HG03196 (cell line): ENCODE results near the gene FBLN1.
"Not testable (repeated sequence)": the region's sequence is repeated elsewhere in the genome, so short reads cannot be mapped to it uniquely, and the experiment has no call there.

Source experiments
- ATAC-seq: cut with Tn5 transposase; IDR thresholded peaks from one replicate; pipeline ENCODE4 v1.9.1; 2021; ENCODE audit not compliant: unreplicated experiment

Gene FBLN1

DNA sequence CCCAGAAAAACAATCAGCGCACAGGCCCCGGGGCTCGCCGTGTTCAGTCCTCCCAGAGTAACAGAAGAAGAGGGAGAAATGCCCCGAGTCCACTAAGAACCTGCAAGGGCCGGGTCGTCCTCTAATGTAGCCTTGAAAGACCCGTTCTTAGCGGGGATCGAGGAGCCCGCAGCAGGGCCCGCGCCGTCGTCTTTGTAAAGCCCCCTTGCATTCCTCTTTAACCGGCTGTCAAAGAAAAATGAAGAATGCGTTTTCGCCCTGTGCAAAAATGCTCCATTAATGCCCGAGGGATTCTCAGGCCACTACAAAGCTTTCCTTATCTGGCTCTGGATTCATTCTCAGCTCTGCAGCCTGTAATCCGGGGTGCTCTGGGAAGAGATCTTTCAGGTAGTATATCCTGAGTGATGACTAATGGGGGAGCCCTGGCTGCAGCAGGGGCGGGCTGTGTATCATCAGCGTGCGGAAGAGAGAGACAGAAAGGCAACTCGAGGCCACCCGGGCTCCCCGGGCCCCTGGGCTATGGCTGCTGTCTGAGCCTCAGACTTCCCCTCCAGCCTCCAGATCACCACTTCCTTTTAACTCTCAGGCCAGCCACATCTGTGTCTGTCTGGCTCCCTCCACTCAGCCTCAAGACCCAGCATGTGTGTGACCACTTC is 78.2 kb downstream of the FBLN1 start:
- ATAC-seq, result no peak

DNA sequence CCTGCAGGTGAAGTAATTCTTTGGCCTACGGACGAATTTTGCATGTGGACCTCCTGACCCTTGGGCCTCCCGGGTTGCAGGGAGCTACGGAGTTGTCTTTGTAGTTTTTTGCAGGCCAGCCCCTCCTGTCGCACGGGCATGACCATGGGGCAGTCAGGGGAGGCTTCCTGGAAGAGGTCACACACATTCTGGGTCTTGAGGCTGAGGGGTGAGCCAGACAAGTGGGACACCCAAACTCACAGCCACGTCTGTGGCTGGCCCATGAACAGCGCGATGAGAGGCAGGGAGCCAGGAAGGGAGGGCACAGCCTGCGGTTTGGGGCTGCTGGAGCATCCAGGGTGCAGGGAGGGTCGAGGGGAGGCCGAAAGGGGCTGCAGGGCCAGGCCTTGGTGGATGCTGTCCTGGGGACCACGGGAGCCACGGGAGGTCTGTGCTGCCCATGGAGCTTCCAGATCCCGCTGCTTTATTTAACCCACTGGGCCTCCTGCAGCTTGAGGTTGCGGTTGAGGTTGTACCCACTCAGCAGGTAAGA is 78.9 kb downstream of the FBLN1 start:
- no peak for ATAC-seq

DNA sequence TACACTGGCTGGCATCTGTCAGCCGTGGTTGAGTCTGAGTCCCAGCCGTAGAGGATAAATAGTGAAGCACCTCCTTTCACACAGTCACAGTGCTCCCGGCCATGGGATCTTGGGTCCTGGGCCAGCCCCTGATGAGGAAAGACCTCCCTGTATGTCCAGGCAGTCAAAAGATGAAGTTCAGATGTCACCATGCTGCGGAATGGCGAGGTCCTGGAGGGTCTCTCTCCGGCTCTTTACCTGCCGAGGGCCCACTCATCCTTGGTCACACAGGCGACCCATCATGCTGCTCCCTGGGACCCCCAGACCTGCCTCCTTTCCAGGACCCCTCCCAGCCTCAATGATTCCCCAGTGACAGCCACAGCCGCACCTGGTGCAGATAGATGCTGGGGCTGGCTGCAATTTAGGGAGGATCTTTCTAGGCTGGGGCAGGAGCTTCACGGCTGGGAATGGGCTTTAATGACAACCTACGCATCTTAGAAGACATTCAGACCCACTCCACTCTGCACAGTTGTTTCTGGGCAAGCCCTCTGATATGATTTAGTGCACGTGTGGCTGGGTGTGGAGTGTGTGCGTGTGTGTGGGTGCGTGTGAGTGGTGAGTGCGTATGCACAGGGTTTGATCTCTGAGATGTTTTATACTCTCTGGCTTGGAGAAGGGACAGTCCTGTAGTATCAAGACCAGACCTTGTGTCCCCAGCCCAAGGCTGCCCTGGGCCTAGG is 79.7 kb downstream of the FBLN1 start:
- no peak for ATAC-seq

DNA sequence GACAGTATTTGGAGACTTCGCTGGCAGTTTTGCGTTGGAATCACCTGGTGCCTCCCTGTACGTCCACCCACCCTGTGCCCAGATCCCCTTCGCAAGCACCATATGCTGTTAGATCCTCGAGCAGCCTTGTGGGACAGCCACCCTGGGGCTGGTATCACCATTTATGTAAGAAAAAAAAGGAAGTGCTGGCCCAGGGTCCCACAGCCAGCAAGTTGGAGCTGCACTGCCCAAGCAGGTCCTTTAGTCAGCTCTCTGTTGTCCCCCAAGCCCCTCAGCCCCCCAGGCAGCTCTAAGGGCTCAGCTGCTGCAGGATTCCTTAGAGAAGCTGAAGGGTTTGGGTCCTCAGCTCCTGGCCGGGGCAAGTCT is 80.3 kb downstream of the FBLN1 start:
- ATAC-seq, result no peak

DNA sequence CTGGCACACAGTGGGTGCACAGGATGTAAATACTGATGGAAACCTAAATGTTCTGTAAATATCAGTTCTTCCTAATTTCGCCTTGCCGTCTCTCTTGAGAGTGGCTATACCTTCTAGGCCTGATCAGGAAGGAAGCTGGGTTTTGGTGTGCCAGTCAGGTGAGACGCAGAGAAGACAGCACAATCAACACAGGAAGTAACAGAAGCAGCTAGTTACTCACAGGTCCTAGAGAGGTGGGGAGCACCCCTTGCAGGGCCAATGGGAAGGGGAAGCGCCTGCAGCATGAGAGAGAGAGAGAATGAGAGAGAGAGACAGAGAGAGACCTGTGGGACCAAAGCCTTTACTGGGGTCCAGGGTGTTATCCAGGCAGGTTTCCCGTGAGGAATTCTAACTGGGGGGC is 80.8 kb downstream of the FBLN1 start:
- no peak for ATAC-seq

DNA sequence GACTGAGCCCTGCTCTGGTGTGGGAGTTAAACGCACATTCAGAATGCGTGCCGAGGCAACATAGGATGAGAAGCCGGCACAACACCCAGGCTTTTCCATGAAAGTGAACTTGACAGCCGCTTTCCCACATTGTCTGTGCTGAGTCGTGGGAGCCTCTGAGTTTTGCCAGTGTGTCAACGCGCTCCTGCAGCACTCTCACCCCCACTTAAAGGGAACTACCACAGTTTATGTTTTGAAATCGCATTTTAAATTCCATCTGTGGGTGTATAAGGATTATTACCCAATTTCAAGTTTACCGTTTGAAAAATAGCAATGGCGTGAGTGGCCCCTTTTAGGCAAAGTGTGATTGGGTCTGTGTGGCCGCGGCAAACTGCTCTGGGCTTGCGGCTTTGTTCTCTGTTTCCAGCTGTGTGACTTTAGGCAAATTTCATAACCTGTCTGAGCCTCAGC is 81.5 kb downstream of the FBLN1 start:
- ATAC-seq, result no peak

DNA sequence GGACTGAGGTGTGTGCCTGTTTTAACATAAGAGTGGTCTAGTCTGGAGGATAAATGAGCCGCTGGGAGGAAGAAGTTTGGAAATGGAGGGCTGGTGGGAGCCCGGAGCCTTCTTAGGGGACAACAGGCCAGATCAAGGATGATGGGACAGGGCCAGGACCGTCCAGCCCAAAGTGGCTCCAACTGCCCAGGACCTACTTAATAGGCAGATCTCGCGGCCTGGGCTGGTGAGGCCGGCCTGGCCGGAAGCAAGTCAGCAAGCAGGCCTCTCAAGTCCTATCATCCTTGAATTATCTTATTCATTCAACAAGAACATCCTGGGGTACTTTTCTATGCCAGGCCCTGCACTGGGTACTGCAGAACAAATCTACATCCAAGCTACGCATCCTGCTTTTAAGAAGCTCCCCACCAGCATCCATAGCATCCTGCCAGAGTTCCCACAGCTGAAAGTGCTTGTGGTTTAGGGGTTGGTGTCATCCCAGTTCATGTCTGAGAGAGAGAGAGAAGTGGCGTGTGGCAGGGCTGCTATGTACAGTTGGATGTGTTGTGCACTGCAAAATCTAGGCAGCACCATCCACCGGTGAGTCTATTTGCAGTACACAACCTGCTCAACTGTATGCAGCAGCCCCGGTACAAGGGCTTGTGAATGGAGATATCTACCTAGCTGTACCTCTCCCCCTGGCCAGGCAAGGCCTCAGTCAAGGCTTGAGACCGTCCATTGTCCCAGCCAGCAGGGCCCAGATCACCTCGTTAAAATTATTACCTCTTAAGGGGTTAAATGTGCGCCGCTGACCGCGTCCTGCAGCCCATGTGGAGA is 82.1 kb downstream of the FBLN1 start:
- no peak for ATAC-seq

DNA sequence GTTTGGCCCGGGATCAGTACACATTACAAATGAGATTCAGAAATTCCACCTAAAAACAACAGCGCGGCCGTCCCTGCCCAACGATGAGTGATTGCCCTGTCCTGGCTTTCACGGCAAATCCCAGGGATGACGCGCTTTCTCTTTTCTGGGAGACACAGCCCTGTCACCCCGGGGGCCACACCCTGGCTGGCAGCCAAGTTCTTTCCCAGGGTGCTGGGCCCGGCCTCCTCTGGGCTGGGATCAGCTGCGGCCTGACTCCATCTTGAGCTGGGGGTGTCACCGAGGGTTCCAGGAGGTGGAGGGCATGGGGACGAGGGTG is 82.7 kb downstream of the FBLN1 start:
- no peak for ATAC-seq

DNA sequence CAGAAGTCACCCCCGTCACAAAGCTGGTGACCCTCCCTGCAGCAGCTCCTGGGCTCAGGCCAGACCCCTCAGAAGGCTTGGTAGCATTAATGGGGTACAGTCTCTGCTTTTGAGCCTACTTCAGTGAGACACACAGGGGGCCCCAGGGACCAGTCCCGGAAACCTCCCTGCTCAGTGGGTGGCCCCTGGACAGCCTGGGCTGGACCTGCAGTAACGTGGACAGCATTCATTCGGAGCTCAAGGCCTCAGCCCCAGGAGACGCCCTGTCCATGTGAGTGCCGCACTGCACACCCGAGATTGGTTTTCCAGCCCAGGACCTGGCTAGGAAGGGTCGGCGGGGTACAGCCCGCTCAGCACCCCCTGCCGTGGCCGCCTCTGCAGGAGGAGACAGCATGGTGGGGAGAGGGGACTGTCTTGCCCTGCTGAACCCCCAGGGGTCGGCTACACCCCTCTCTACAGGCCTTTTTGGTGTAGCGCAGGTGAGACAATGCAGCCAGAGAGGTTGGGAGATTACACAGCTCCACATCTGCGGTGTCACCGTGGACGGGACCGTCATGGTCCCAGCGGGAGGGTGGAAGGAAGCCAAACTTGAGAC is 83.4 kb downstream of the FBLN1 start:
- no peak for ATAC-seq

DNA sequence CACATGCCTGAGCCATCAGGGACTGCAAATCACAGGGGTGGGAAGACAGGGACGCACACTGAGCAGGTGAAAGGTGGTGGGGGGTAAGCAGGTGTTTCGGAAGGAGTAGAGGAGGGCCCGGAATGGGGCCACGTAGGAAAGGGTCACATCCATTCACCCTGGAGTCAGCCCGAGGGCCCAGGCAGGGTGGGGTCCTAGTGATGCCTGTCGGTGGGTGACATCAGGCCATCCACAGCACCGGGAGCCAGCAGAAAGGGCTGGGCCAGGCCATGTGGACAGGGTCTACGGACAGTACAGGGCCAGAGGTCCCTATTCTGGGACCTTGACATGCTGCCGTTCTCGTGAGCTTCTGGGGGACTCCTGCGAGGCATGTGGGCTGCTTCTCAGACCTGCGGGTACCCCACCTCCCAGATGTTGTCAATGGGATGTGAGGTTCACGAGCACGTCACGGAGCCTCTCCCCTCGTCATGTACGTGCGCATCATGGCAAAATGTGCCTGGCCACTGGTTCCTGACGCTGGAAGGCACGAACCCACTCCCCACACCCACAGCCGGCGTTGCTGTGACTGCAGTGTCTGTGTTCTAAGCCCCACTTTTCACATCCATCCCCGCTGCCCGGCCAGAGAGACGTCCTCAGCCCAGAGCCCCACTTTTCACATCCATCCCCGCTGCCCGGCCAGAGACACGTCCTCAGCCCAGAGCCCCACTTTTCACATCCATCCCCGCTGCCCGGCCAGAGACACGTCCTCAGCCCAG is 84.1 kb downstream of the FBLN1 start:
- ATAC-seq, result no peak

DNA sequence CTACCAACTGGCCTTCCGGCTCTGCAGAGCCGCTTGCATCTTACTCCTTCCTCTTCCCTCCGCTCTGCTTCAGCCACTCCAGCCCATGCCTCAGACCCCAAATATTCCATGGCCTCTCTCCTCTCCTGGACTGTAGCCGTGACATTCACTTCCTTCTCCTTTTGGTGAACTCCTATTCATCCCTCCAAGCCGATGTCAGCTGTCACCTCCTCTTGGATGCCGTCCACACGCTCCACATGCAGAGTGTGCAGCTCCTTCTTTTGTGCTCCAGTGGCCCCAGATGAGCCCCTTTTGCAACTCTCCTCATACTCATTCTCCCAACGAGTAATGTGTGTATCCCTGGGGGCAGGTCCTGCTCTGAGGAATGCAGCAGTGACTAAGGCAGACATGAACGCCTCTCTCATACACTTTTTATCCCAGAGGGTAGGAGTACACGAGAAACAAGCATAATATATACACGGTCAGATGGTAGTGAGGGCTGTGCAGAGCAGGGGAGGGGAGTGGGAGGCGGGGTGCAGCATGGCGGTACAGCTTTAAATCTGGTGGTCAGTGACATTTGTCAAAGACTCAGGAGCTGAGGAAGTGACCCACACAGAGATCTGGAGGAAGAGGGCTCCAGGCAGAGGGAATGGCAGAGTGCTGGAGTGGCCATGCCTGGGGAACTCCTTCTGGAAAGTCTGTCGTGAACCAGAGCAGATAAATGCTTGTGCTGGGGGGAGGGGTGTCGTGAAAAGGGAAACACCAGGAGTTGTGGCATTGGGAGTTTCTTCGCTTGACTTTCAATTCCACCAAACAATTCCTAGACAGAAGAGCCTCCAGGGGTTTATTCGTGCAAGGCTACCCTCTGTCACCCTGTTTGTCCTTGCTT is 85.2 kb downstream of the FBLN1 start:
- ATAC-seq, result no peak

DNA sequence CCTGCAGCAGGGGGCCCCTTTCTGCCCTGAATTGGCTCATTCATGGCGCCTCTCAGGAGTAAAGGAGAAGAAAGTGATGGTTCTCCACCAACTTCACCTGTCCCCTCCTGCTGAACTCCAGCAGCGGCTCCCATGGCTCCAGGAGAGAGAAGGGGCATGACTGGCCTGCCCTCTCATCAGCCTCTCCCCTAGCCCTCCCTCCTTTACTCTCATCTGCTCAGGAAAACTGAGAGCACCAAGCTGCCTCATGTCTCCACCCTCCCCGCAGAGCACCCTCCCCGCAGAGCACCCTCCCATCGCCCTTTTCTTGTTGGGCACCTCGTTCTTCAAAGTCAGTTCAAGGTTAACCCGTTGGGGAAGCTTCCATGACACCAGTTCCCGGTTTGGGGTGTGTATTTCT is 86.9 kb downstream of the FBLN1 start:
- no peak for ATAC-seq

DNA sequence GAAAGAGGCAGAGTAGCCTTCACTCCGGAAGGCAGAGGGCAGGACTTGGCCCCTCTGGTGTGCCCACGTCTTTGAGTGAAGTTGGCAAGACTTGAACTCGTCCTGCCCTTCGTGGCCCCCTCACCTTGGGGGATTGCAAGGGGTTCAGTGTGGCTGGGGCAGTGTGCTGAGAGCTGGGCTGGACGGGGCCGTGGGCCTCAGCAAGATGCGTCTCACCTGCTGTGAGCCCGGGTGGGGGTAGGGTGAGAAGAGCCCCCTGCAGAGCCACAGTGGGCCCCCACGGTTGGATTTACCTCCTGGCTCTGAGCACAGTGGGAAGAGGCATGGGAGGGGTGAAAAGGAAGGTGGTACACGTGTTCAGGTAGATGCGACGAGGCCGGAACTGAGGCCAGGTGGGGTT is 87.6 kb downstream of the FBLN1 start:
- no peak for ATAC-seq

DNA sequence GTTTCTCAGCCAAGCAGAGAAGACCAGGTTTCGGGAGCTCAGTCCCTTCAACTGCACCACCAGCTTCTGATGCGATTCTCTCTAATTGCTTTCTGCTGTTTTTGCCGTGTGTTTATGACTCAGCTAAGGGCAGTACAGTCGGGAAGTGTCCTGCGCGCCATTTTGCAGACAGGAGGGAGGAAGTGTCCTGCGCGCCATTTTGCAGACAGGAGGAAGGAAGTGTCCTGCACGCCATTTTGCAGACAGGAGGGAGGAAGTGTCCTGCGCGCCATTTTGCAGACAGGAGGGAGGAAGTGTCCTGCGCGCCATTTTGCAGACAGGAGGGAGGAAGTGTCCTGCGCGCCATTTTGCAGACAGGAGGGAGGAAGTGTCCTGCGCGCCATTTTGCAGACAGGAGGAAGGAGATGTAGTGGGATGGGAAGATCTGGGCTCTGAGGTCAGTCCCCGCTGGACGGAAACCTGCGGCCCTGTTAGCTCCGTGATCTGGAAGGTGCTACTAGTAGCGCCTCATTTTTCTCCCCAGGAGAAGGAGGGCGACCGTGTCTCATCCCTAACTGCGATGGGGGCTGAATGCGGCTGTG is 89.0 kb downstream of the FBLN1 start:
- not testable (repeated sequence) for ATAC-seq

DNA sequence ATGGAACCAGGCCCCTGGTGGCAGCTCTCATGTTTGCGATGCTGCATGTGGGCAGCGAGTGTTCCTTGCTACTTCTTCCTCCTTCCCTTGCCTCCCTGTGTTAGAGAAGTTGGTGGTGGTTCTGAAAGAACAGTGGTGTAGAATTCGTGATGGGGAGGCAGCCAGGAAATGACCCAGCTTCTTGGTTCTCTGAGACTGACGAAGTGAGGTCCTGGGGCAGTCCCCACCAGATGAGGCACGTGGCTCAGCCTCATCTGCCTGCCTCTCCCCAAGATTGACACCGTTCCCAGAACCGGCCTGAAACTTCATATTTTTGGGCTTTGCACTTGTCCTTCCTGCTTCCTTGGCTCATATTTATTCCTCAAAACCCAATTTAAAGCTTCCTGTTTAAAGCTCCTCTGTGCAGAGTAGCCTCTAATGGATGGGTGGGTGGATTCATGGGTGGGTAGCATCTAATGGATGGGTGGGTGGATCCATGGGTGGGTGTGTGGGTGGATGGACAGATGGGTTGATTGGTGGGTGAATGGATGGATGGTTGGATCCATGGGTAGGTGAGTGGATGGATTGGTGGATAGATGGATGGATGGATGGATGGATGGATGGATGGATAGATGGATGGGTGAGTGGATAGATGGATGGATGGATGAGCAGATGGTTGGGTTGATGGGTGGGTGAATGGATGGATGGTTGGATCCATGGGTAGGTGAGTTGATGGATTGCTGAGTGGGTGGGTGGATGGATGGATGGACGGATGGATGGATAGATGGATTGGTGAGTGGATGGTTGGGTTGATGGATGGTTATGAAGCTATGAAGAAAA is 91.6 kb downstream of the FBLN1 start:
- ATAC-seq, result no peak

DNA sequence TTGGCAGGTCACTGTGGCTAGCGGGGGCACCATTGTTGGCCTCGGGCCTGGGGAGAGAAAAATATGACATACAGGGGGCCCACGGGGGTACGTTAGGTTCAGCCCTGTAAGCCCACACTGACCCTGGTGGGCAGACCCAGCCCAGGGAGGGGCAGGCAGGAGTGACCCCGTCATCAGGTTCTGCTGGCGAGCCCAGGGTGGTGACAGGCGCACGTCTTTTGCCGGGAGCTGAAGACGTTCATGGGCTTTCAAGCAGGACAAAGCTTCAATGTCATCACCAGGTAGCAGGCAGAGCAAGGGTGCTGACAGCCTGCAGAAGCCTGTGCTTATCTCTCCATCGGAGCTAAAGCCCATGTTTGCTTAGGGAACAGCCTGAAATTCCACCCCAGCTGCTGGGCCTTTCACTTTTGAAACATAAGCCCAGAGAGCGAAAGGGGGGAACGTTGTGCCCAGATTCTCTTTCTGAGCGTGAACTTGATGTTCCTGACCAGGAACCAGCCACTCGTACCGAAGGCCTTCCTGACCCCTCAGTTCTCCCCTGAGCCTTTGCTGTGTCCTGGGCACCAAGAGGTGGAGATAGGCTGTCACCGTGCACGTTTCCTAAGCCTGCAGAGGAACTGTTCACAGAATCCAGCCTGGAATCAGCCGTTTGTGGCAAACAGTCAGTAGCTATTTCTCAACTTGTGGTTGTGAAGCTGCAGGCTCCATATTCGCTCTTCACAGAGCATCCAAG is 94.9 kb downstream of the FBLN1 start:
- no peak for ATAC-seq

DNA sequence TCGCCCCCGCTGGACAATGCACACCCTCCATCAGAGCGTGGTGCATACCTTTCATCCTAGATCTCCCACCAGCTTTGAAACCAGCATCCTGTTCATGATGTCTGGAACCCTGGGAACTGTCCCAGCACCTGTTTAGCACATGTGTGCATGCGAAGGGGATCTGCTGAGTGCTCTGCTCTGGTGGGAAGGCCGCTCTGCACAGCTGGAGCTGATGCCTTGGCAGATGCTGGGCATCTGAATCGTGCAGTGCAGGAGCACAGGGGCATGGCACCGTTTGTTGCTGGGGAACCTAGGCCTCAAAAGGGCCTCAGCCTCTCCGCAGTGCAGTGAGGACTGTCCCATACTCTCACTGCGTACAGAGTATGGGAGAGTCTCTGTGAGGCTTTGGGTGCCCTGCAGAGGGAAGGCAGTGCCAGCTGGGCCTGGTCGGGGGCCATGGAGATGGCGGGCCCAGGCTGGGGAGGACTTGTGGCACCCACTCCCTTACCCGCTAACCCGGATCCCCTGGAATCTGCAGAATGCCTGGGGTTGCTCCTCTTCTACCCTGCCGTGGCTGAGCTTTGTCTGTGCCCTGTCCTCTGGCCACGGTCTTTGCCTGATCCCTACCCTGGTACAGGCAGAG is 96.0 kb downstream of the FBLN1 start:
- no peak for ATAC-seq
